Measurements from ENCODE around the gene GPR132. TPM values are rescaled to one million over a fixed set of nuclear protein-coding genes. Genes with fewer than 3 reads are reported as not detected.
A peak's percentile ranks its signal among the peaks of the same experiment; 100 is the strongest.

The GPR132 gene
- total and polyA plus RNA-seq, 10 of the 15 experiments (the other 5 are each of a cell fraction or from before 2014, with no cell fraction given) = 1.9 to 49.3 (median 20.4) TPM

DNA sequence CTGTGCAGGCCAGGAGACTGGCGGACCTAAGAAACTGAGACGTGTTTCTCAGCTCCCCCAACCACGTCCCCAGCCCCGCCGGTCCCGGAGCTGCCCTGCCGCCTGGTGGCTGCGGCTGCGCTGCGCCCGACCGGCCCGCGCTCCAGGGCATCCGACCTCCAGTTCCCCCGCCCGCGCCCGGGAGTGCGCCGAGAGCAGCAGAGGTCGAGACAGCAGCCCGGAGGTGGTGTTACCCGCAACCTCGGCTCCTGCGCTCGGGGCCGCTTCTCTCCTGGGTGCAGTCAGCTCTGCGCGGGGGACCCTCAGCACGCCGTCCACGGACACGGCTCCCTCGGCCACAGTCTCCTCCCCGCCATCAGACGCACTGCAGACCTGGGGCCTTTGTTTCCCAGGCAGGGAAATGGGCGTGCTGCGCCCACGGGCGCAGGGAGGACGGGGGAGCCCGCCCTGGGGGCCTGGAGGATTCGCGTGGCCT, 21.6 kb upstream of the GPR132 start:
- DNase-seq (ENCODE audit: low read depth, low spot score) (no peak), FAIRE-seq (peak; percentile 94), ATAC-seq (peak; percentile 89)
- Histone ChIP-seq H4K20me1 (ENCODE audit: control insufficient read depth, insufficient read depth) (no peaks in the 10 kb centered on the region), H3K4me1 (ENCODE audit: control insufficient read depth, insufficient read depth, low read length) (peaks cover 27% of the 10 kb centered on the region), H2AFZ (ENCODE audit: control insufficient read depth, low read depth, low read length) (peak overlapping the region; percentile 90), H3K27me3 (replicated peaks in 1 of 2; ENCODE audit: control insufficient read depth in 2 of 2, insufficient read depth in 2 of 2, low read length in 1 of 2) (no peaks in the 10 kb centered on the region), H3K79me2 (ENCODE audit: control insufficient read depth, insufficient read depth, low read length) (no peaks in the 10 kb centered on the region; the same call in 1 of the 2 replicates), H3K4me2 (ENCODE audit: control insufficient read depth, insufficient read depth) (peak overlapping the region; percentile 93), H3K9ac (ENCODE audit: control insufficient read depth, insufficient read depth, low read length) (peak overlapping the region; percentile 70), H3K9me3 (replicated peaks; ENCODE audit: control insufficient read depth, insufficient read depth, low read length) (no peaks in the 10 kb centered on the region), H3K36me3 (ENCODE audit: control insufficient read depth in 2 of 2, insufficient read depth in 2 of 2, low read length in 1 of 2) (no peaks in the 10 kb centered on the region), H3K27ac (ENCODE audit: control insufficient read depth, insufficient read depth) (peak overlapping the region; percentile 76), H3K4me3 (peak overlapping the region; percentile 76; the same call in 1 of the 2 replicates)
- CTCF ChIA-PET = interaction anchor here (1.1 to 5.7 kb wide), 11 partner anchors 14 to 265 kb away, joined by 3 to 114 read pairs (median 6); partner anchors contain the start of genes CDCA4 and GPR132
- BruUV-seq (replicated peaks) = TSS peak; percentile 72
- in situ Hi-C loops (cut with MboI) (no loop called here), intact Hi-C loops (cut with micrococcal nuclease; ENCODE audit: unreplicated experiment) (loop anchor here (1.0 kb wide), 4 partner anchors 17 to 111 kb away; partner anchors contain the start of gene GPR132)
- RAD21 ChIA-PET (ENCODE audit: unreplicated experiment) = interaction anchor here (1.0 to 3.1 kb wide), 12 partner anchors 14 to 214 kb away, joined by 3 to 37 read pairs (median 6); partner anchors contain the start of genes BRF1, CDCA4 and GPR132
- under 1% methylated on average over 45 of the region's 45 CpGs for WGBS (ENCODE audit: insufficient coverage, insufficient replicate concordance, low lambda C conversion rate, missing lambda C conversion rate)
- SMC1A ChIA-PET (ENCODE audit: uncharacterized antibody, unreplicated experiment) = interaction anchor here (0.6 to 4.6 kb wide), 6 partner anchors 12 to 70 kb away, joined by 3 to 47 read pairs (median 11); partner anchors contain the start of gene GPR132
- POLR2A ChIA-PET = interaction anchor here (1.0 to 2.6 kb wide), 9 partner anchors 11 to 69 kb away, joined by 3 to 23 read pairs (median 4); partner anchors contain the start of gene GPR132
- TF ChIP-seq ZNF217 (IDR thresholded peaks at IDR 0.05) = peak; percentile 65; the same call in 1 of the 2 replicates
- no peak for TF ChIP-seq JUND (IDR thresholded peaks at IDR 0.05; ENCODE audit: low read depth, low read length)
- TF ChIP-seq, protein P1, sequence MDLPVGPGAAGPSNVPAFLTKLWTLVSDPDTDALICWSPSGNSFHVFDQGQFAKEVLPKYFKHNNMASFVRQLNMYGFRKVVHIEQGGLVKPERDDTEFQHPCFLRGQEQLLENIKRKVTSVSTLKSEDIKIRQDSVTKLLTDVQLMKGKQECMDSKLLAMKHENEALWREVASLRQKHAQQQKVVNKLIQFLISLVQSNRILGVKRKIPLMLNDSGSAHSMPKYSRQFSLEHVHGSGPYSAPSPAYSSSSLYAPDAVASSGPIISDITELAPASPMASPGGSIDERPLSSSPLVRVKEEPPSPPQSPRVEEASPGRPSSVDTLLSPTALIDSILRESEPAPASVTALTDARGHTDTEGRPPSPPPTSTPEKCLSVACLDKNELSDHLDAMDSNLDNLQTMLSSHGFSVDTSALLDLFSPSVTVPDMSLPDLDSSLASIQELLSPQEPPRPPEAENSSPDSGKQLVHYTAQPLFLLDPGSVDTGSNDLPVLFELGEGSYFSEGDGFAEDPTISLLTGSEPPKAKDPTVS (IDR thresholded peaks at IDR 0.05; ENCODE audit: low read depth, low read length) = no peak
- TF ChIP-seq SUZ12 (IDR thresholded peaks at IDR 0.05; ENCODE audit: unreplicated experiment) = no peak
- TF ChIP-seq RAD51 (IDR thresholded peaks at IDR 0.05) = no peak
- TF ChIP-seq, protein P2, sequence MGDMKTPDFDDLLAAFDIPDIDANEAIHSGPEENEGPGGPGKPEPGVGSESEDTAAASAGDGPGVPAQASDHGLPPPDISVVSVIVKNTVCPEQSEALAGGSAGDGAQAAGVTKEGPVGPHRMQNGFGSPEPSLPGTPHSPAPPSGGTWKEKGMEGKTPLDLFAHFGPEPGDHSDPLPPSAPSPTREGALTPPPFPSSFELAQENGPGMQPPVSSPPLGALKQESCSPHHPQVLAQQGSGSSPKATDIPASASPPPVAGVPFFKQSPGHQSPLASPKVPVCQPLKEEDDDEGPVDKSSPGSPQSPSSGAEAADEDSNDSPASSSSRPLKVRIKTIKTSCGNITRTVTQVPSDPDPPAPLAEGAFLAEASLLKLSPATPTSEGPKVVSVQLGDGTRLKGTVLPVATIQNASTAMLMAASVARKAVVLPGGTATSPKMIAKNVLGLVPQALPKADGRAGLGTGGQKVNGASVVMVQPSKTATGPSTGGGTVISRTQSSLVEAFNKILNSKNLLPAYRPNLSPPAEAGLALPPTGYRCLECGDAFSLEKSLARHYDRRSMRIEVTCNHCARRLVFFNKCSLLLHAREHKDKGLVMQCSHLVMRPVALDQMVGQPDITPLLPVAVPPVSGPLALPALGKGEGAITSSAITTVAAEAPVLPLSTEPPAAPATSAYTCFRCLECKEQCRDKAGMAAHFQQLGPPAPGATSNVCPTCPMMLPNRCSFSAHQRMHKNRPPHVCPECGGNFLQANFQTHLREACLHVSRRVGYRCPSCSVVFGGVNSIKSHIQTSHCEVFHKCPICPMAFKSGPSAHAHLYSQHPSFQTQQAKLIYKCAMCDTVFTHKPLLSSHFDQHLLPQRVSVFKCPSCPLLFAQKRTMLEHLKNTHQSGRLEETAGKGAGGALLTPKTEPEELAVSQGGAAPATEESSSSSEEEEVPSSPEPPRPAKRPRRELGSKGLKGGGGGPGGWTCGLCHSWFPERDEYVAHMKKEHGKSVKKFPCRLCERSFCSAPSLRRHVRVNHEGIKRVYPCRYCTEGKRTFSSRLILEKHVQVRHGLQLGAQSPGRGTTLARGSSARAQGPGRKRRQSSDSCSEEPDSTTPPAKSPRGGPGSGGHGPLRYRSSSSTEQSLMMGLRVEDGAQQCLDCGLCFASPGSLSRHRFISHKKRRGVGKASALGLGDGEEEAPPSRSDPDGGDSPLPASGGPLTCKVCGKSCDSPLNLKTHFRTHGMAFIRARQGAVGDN (IDR thresholded peaks at IDR 0.05) = peak; percentile 41; the same call in 1 of the 2 replicates
- TF ChIP-seq, protein P3, sequence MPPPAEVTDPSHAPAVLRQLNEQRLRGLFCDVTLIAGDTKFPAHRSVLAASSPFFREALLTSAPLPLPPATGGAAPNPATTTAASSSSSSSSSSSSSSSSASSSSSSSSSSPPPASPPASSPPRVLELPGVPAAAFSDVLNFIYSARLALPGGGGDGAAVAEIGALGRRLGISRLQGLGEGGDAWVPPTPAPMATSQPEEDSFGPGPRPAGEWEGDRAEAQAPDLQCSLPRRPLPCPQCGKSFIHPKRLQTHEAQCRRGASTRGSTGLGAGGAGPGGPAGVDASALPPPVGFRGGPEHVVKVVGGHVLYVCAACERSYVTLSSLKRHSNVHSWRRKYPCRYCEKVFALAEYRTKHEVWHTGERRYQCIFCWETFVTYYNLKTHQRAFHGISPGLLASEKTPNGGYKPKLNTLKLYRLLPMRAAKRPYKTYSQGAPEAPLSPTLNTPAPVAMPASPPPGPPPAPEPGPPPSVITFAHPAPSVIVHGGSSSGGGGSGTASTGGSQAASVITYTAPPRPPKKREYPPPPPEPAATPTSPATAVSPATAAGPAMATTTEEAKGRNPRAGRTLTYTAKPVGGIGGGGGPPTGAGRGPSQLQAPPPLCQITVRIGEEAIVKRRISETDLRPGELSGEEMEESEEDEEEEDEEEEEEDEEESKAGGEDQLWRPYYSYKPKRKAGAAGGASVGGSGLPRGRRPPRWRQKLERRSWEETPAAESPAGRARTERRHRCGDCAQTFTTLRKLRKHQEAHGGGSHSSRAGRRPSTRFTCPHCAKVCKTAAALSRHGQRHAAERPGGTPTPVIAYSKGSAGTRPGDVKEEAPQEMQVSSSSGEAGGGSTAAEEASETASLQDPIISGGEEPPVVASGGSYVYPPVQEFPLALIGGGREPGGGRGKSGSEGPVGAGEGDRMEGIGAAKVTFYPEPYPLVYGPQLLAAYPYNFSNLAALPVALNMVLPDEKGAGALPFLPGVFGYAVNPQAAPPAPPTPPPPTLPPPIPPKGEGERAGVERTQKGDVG (CRISPR knock-in tag; IDR thresholded peaks at IDR 0.05) = no peak
- TF ChIP-seq, protein P4, sequence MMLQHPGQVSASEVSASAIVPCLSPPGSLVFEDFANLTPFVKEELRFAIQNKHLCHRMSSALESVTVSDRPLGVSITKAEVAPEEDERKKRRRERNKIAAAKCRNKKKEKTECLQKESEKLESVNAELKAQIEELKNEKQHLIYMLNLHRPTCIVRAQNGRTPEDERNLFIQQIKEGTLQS (IDR thresholded peaks at IDR 0.05; ENCODE audit: borderline replicate concordance, extremely low read depth, low read depth, low read length) = no peak
- 0 out of 2 replicates have a peak, but pooled peaks have one; percentile 23 for TF ChIP-seq SPI1 (IDR thresholded peaks at IDR 0.05; ENCODE audit: borderline replicate concordance, insufficient read depth, low read depth, low read length)
- no peak for TF ChIP-seq EZH2 (IDR thresholded peaks at IDR 0.05; ENCODE audit: borderline replicate concordance, control insufficient read depth, low read depth, low read length)
